Activated gamma-delta T cell treated with anti-CD3 and anti-CD28 coated beads, Interleukin-2, amount 50 U/mL, for 16 hours (primary cell): Measurements from ENCODE around the gene CEP120.
"Not testable (repeated sequence)": the region's sequence is repeated elsewhere in the genome, so short reads cannot be mapped to it uniquely, and the experiment has no call there.

Experiments used
- DNase-seq: peaks from one replicate; pipeline ENCODE4 v3.0.0-alpha.2; 2020; ENCODE audit warnings: low read depth

CEP120 gene

DNA sequence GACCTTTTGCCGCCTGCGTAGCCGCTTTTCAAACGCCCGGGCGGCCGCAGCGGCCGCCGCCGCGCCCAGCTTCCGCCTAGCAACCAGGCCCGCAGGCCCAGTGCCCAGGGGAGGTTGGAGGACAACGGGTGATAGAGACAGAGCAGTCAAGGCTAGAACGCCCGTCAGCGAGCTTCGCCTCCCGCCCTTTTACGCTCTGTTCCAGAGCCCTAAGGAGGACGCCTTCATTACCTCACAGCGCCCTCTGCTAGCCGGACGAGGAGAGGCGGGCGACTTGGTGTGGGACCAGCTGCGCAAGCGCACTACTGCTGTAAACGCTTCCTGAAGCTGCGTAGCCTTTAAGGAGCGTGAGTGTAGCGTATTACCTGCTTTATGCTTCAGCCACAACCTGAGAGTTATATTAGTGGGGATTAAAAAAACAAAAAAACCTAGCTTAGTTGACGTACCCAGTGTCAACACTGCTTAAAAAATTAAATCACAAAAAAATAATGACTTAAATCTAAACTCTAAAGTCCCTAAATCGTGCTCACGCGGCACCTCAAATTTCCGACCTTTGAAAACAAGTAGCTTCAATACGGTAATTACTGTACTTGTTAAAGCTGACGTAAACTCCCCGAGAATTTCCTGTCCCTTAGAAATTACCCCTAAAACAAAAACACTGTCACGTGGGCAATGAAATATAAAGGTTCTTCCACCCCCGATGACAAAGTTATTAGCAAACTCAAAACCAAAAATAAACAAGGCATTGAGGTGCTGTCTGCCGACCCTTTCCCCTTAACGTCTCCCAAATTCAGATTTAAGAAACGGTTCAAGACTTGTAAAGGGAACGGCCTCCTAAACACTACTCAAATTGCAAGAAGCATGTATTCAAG, at the start of gene CEP120:
CEP120 (minus strand) TSS at position 126 of the 872 bp plus-strand sequence. CDS start 405 bp downstream, outside the sequence.
- peak; percentile 93 for DNase-seq

DNA sequence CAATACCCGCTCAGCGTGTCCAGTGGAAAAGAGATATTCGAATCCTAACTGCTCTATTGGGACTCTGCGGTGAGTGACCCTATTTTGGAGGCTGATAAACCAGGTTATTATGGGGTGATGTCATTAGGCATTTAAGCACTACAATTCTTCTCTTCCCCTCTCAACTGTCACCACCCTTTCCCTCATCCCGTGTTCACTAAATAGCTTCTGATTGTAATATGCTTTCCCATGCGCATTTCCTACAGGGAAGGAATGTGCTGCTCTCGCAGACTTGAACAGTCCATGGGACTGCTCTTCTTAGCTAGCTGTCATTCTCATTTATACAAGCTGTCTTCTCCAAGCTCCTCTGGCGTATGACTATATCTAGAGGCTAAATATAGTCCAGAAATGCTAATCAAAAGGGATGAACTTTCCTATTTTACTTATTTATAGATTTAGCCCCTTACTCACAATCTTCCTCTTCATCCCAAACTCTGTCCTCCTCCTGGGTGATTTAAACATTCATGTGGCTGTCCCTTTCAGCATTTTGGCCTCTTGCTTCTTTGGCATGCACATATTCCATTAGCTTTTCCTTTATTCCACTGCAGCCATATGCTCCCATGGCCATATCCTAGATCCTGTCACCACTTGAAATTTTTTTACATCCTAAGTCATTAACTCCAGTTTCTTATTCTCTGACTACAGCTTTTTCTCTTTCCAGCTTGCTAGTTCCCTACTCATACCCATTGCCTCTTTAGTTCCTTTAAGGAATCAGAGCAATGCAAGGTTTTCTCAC, 49.1 kb upstream of the CEP120 start:
- DNase-seq, result no peak

DNA sequence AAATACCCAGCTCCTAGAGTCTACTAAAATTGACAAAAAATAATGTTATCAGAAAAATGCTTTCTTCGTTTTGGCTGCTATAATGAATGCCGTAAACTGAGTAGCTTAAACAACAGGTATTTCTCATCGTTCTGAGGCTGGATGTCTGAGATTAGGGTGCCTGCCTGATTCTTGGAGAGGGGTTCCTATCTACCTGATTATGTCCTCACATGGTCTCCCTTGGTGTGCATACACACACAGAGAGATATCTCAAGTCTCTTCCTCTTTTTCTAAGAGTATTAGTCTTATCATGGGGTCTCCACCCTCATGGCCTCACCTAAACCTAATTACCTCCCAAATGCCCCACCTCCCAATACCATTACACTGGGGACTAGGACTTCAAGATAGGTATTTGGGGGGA, 48.2 kb upstream of the CEP120 start:
- no peak for DNase-seq

DNA sequence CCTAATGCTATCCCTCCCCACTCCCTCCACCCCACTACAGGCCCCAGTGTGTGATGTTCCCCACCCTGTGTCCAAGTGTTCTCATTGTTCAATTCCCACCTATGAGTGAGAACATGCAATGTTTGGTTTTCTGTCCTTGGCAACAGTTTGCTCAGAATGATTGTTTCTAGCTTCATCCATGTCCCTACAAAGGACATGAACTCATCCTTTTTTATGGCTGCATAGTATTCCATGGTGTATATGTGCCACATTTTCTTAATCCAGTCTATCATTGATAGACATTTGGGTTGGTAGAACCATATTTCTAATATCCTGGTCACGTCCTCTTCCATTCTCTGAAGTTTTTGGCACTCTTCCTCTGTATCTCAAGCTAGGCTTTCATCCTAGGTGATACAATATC, 43.6 kb upstream of the CEP120 start:
- DNase-seq, result not testable (repeated sequence)

GRCh38 chr5:123460296-123460729, 37.1 kb upstream of the CEP120 start:
- DNase-seq, result peak; percentile 6

- DNase-seq, result not testable (repeated sequence)
Measured at GRCh38 chr5:123458994-123459393, 35.8 kb upstream of the CEP120 start.

DNA sequence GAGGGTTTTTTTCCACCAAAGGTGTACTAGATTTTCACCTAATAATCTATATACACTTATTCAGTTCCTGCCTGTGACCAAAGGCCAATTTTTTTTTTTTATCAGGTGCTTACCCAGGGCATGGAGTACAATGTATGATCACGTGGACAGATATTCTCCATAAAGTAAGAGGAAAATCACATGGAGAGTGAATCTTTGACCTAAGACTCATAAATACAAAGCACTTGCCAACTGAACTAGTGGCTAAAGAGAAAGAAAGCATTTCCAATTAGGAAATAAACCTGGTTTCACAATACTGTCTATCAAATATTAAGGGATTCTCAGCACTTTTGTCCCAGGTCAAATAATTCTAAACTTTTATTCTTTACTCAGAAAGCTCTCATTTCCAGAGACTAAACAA, 33.0 kb upstream of the CEP120 start:
- DNase-seq, result no peak

- DNase-seq, result no peak
Measured at GRCh38 chr5:123455640-123456039, 32.4 kb upstream of the CEP120 start.

DNA sequence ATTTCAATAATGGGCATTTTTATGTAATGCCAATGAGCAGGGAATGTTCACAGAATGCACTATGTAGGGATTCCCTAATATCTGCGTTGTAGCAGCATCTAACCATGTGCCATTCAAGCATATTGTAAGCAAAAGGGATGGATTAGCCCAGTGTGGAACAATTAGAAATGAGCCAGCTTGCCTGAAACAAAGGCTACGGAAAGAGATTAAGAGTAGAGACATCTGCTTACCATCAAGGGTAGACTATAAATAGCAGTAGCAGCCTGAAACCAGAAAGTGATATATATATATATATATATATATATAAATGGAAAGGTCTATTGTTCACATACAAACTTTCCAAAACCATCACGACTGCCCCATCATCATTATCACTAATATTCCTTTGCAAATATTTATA, 31.9 kb upstream of the CEP120 start:
- DNase-seq, result no peak

DNA sequence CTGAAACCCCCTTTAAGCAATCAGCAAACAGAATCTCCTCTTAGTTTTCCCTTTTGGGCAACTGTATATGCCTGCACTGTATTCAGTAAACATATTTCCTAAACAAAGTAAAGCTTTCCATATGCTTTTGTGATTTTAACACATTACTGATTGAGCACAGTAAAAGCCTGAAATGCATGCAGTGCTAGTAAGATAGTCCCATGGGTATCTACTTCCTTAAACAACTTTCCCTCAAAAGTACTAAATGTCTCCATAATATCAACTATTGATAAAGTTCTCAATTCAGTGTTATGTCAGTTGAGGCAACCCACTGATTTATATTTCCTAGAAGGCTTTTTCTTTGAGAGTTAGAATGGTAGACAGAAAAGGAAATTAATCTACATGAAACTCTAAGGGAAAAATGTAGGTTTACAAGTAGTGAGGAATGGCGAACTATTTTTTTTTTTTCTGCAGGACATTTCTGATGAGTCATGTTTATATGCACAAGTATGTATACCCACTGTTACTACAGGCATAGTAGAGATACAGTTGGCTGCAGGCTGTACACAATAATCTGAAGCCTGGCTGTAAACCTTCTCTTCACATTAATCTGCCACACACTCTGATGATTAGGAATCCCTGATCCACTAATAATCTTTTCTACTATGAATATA, 31.2 kb upstream of the CEP120 start:
- DNase-seq, result no peak

- DNase-seq, result no peak
Measured at GRCh38 chr5:123452401-123452800, 29.2 kb upstream of the CEP120 start.

DNA sequence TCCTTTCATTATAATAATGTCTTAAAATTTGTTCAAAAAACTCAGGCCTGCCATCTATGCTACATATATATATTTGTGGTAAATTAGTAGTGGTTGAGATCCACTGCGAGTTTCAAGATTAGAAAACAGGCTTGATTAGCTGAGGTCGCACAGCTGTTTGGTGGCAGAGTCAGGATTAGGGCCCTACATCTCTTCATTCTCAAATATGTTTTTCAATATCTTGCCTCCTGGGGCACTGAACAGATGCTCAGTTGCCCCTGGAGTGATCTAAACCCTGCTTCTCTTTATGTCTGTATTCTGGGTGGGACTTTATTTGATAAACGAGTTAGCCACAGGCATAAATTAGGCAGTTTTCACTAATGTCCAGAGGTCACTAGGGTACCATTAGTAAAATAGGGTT, 27.8 kb upstream of the CEP120 start:
- no peak for DNase-seq

- no peak for DNase-seq
Measured at GRCh38 chr5:123450640-123451039, 27.4 kb upstream of the CEP120 start.

GRCh38 chr5:123450114-123450513, 26.9 kb upstream of the CEP120 start:
- no peak for DNase-seq

DNA sequence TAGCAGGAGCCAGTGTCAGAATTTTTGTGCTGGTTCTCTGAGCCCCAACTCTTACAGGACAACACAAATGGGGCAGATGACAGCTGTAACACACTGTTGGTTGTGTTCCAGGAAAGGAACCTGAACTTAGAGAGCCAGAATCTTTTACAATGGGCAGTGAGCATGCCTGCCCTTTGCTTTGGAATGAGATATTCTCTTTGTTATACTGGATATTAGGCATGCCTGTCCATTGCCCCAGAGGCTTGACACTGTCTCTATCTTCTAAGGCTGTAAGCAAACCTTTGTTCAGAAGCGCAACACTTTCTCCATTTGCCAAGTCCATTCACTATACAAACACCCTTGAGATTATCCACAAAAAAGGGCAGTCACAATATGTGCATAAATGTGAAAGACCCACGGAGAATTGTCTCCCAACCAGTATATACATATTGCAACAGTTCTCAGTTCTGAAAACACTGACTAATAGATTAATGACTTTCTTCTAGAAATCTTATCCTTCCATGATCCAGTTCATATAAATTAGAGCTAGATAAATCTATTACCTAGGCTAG, 26.3 kb upstream of the CEP120 start:
- DNase-seq, result no peak

- no peak for DNase-seq
Measured at GRCh38 chr5:123448743-123449142, 25.5 kb upstream of the CEP120 start.

GRCh38 chr5:123448017-123448617, 24.9 kb upstream of the CEP120 start:
- DNase-seq, result no peak

DNA sequence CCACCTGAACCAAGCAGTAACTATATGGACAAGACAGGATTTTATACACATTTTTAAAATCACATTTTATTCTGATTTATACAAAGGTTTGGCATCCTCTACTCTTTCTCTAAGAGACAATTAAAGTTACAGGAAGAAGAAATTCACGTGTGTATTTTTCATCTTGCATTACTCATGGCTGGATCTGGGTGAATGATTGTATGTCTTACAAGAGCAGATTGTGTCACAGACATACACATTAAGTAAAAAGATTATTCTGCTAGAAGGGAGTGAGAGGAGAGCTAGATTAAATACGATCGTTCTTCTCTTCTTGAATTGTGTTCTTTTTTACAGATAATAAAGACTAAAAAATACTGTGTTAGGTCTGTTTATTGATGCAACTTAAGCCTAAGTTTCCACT, 20.8 kb upstream of the CEP120 start:
- no peak for DNase-seq

GRCh38 chr5:123441408-123441807, 18.2 kb upstream of the CEP120 start:
- DNase-seq, result no peak

GRCh38 chr5:123440456-123441181, 17.4 kb upstream of the CEP120 start:
- no peak for DNase-seq

- DNase-seq, result no peak
Measured at GRCh38 chr5:123439709-123440108, 16.5 kb upstream of the CEP120 start.
